Cardiac muscle cell (in vitro differentiated cells and primary cell): Measurements from ENCODE around the gene ADGRD1. TPM values are rescaled to one million over a fixed set of nuclear protein-coding genes. Genes with fewer than 3 reads are reported as not detected.
"Not testable (repeated sequence)": the region's sequence is repeated elsewhere in the genome, so short reads cannot be mapped to it uniquely, and the experiment has no call there.

Experiments used
- DNase-seq, 2 donors: peaks; one replicate each; pipeline versions ENCODE4 v3.0.0 to v3.0.0-alpha.2; 2010 to 2017; ENCODE audit warnings: low read depth in 1 of 2, low spot score in 1 of 2
- H3K27ac ChIP-seq: fragments of 200-600 bp; sonication (generic); 2 replicates; pipeline ENCODE4 v1.5.1; 2016
- H3K27me3 ChIP-seq: fragments of 200-600 bp; sonication (generic); 2 replicates; pipeline ENCODE4 v1.6.0; 2016; ENCODE audit warnings: control low read depth
- H3K36me3 ChIP-seq: fragments of 200-600 bp; sonication (generic); 2 replicates; pipeline ENCODE4 v1.5.1; 2016; ENCODE audit warnings: control low read depth
- H3K4me1 ChIP-seq: fragments of 200-600 bp; sonication (generic); 2 replicates; pipeline ENCODE4 v1.8.1; 2017; ENCODE audit warnings: low read depth, mild to moderate bottlenecking, mixed run types
- H3K4me3 ChIP-seq: fragments of 200-600 bp; sonication (generic); 2 replicates; pipeline ENCODE4 v1.5.1; 2016; ENCODE audit warnings: mild to moderate bottlenecking
- H3K9me3 ChIP-seq: fragments of 200-600 bp; sonication (generic); 2 replicates; pipeline ENCODE4 v1.5.1; 2017; ENCODE audit warnings: low read depth, mild to moderate bottlenecking, control low read depth
- CTCF ChIP-seq: IDR thresholded peaks from 2 replicates; pipeline ENCODE4 v1.5.1; 2012; ENCODE audit warnings: low read depth, mild to moderate bottlenecking, low read length
- polyA plus RNA-seq: library from polyadenylated mRNA; unstranded; fragments of >200 nt; fragmentation: Nextera tagmentation; extraction: Ambion mirVana; gene quantifications from 2 replicates; pipeline ENCODE4 v1.2.1, GENCODE V29; 2016
- total RNA-seq: library from RNA; depleted of rRNA; stranded (reverse); fragments of >200 nt; gene quantifications from 2 replicates; pipeline ENCODE4 v1.2.3, GENCODE V29; 2016

Gene ADGRD1
- total and polyA plus RNA-seq, 2 experiments from 2014 or later = 66.6 to 74.0 TPM

- Histone ChIP-seq H3K9me3 (no peaks in the 10 kb centered on the region), H3K4me1 (peaks cover 9% of the 10 kb centered on the region), H3K36me3 (no peaks in the 10 kb centered on the region), H3K4me3 (no peak overlapping the region), H3K27ac (no peak overlapping the region), H3K27me3 (no peaks in the 10 kb centered on the region)
- no peak for TF ChIP-seq CTCF
- DNase-seq = no peak
Measured at GRCh38 chr12:130933269-130933995, 20.3 kb upstream of the ADGRD1 start.

DNA sequence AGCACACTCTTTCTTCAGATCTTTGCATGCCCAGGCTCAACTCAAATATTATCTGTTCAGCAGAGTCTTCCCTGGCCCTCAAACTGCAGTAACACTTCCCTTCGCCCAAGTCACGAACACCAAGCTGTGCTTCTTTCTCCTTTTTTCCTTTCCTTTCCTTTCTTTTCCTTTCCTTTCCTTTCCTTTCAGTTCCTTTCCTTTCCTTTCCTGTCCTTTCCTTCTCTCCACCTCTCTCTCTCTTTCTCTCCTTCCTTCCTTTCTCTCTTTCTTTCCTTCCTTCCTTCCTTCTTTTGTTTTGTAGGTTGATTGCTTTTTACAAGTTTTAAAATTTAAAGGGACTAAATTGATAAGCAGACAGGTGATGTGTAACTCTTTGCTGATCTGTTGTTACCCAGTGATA, 19.0 kb upstream of the ADGRD1 start:
- Histone ChIP-seq H3K9me3 (no peaks in the 10 kb centered on the region), H3K4me3 (no peak overlapping the region), H3K4me1 (peaks cover 9% of the 10 kb centered on the region), H3K36me3 (no peaks in the 10 kb centered on the region), H3K27ac (no peak overlapping the region), H3K27me3 (no peaks in the 10 kb centered on the region)
- no peak for DNase-seq
- no peak for TF ChIP-seq CTCF

- Histone ChIP-seq H3K27ac (no peak overlapping the region), H3K36me3 (no peaks in the 10 kb centered on the region), H3K4me3 (no peak overlapping the region), H3K9me3 (no peaks in the 10 kb centered on the region), H3K27me3 (no peaks in the 10 kb centered on the region), H3K4me1 (peaks cover 9% of the 10 kb centered on the region)
- no peak for TF ChIP-seq CTCF
- no peak for DNase-seq
Measured at GRCh38 chr12:130936561-130936960, 17.1 kb upstream of the ADGRD1 start.

DNA sequence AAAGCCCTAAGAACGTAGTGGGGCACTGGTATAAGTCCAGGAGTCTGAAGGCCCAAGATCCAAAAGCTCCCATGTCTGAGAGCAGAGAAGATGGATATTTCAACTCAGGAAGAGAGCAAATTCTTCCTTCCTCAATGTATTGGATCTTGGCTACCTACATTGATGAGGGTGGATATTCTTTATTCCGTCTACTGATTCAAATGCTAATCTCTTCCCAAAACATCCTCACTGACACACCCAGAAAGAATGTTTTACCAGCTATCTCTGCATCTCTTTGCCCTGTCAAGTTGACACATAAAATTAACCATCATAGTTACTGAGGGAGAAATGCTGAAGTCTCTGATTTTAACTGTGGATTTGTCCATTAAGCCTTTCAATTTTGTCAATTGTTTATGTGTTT, 16.6 kb upstream of the ADGRD1 start:
- Histone ChIP-seq H3K9me3 (no peaks in the 10 kb centered on the region), H3K36me3 (no peaks in the 10 kb centered on the region), H3K4me3 (no peak overlapping the region), H3K4me1 (peaks cover 9% of the 10 kb centered on the region), H3K27ac (no peak overlapping the region), H3K27me3 (no peaks in the 10 kb centered on the region)
- no peak for DNase-seq
- TF ChIP-seq CTCF = no peak

DNA sequence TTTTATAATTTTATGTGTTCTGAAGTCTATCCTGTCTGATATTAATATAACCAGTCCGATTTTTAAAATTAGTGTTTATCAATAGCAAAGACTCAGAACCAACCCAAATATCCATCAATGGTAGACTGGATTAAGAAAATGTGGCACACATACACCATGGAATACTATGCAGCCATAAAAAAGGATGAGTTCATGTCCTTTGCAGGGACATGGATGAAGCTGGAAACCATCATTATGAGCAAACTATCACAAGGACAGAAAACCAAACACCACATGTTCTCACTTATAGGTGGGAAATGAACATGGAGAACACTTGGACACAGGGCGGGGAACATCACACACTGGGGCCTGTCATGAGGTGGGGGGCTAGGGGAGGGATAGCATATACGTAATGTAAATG, 16.2 kb upstream of the ADGRD1 start:
- H3K9me3 ChIP-seq, H3K4me1 ChIP-seq, H3K27me3 ChIP-seq, H3K4me3 ChIP-seq, H3K36me3 ChIP-seq, DNase-seq, H3K27ac ChIP-seq: not testable (repeated sequence)

DNA sequence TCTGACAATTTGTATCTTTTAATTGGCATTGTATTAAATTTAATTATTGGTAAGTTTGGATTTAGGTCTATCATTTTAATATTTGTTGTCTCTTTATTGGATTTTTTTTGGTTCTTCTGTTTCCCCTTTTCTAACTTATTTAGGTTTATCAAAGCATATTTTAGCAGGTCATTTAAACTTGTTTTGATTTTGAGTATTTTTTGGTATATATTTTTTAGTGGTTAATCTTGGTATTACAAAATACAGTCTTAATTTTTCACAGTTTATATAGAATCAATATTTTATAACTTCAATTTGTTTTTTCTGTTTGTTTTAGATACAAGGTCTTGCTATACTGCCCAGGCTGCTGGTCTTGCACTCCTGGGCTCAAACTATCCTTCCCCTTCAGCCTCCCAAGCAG, 15.5 kb upstream of the ADGRD1 start:
- DNase-seq = no peak
- TF ChIP-seq CTCF = no peak
- Histone ChIP-seq H3K27me3 (no peaks in the 10 kb centered on the region), H3K9me3 (no peaks in the 10 kb centered on the region), H3K4me3 (no peak overlapping the region), H3K4me1 (peaks cover 9% of the 10 kb centered on the region), H3K36me3 (no peaks in the 10 kb centered on the region), H3K27ac (no peak overlapping the region)
